NCI-H82 treated with DMSO at 0.1 percent for 48 hours (cell line): ENCODE data around the gene ITGA1.
"Not testable (repeated sequence)": the region's sequence is repeated elsewhere in the genome, so short reads cannot be mapped to it uniquely, and the experiment has no call there.

ENCODE experiments used
- DNase-seq: peaks from one replicate; lab custom pipeline; 2025; ENCODE audit not compliant: unreplicated experiment; lab: John Stamatoyannopoulos, UW

The ITGA1 gene

DNA sequence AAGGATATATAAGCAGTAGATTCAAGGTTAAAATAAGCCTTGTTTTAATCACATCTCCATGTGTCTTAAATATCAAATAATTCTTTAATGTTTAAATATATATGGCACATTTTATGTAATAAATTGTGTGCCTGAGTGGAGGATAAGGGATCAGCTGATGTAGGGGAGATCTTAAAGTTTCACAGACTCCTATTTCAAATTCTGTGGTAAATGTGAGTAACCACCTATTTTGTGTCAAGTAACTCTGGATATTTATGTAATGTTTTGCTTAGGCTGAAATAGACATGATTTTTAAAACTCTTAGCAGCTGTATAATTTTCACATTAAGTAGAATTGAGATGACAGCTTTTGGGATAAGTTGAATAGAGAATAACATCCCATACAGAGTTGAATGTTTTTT lies 160.1 kb downstream of the ITGA1 start:
- DNase-seq = no peak

DNA sequence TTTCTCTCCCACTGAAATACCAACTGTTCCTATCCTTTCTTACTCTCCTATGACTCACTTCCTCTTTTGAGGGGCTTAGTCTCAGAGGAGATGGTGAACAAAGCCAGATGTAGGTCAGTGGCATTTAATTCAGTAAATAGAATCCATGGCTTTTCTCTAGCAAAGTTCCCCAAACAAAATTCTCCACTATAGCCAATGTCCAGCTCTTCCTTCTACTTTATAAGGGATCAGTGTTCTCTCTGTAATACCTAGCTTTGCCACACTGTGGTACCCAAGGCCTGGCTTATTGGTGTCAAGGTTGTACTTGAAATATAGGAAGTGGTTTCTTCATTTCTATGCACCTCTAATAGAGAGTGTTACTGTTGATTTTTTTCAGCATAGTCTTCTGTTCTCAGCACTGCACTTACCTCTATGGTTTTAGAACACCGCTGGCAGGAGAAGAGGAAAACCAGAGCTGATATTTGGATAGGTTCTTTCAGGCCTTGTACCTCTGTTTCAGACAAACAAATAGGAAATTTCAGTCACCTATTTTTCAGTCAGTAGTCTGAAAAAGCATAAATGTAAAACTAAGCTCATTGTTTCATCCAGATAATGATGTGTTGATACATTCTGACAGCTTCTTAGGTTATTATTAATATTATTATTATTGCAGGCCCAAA lies 160.8 kb downstream of the ITGA1 start:
- peak; percentile 3 for DNase-seq

- DNase-seq = no peak
Observed at GRCh38 chr5:52950686-52951085, 163.0 kb downstream of the ITGA1 start.

GRCh38 chr5:52952483-52952882 lies 164.8 kb downstream of the ITGA1 start:
- DNase-seq = no peak

- no peak for DNase-seq
Observed at GRCh38 chr5:52956014-52956413, 168.3 kb downstream of the ITGA1 start.

DNA sequence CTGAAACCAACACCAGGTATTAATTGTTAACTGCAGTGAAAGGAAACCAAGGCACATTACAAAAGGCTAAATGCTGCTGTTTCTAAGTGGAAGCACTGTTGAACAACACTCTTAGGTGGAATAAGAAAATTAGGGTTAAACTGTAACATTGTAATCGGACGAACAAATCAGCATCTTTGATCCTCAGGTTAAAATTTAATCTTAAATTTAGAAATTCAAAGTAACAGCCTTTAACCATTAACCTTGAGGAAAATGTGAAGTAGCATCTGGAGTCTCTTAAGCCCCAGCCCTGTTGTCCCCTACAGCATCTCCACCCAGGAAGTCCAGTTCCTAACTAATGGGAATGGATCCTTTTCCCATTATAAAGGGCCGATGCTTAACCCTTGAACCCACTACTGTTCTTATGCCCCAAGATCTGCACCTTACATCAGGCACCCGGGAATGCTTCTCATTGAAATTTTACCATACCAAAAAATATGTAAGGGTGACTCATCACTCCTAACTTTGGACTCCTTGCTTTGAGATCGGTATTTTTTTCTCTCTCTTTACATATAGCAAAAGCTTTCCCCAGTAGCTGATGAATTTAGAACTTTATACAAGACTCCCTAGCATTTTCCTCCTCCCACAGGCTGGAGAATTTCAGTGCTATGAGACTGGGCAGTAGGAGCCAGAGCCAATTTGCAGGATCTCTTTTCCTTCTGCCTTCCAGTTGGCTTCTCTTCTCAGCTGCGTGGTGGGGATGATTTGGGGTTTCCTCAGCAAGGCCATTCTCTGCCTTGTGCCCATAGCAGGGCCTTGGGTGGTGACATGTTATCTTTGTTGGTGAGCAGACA lies 169.4 kb downstream of the ITGA1 start:
- no peak for DNase-seq

DNA sequence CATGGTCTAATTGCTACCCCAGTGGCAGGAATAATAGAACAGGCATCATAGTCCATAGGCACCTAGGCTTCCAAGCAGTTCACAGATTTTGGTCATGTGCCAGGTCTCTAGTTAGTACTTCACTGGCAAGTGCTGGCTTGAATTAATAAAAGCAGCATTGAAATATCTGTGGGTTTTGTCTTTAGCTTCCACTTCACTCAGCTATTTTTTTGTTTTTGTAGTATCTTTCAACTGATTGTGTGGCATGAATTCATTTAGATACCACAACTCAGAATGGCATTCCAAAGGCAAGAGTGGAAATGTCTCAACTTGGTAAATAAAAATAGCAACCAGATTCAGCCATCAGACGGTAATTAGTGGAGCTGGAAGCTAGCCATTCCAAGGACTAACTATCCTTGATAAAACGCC lies 173.6 kb downstream of the ITGA1 start:
- DNase-seq = no peak

- DNase-seq = no peak
Observed at GRCh38 chr5:52963636-52964035, 175.9 kb downstream of the ITGA1 start.

DNA sequence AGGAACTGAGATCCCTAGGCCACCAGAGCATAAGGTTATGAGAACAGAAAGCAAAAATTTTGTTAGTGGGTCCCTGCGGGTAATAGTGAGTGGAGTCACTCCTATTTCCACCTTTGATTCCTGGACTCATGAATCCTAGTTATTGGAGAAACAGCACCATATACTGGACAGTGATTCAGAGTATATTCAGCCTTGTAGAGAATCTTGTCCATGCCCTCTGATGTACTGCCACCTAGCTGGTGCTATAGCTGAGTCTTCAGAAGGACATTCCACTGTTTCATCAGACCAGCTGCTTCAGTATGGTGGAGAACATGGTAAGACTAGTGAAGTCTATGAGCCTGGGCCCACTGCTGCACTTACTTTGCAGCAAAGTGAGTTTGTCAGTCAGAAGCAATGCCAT lies 176.4 kb downstream of the ITGA1 start:
- DNase-seq = no peak

- DNase-seq = not testable (repeated sequence)
Observed at GRCh38 chr5:52976157-52976556, 188.4 kb downstream of the ITGA1 start.

GRCh38 chr5:52977264-52977897 lies 189.7 kb downstream of the ITGA1 start:
- no peak for DNase-seq

DNA sequence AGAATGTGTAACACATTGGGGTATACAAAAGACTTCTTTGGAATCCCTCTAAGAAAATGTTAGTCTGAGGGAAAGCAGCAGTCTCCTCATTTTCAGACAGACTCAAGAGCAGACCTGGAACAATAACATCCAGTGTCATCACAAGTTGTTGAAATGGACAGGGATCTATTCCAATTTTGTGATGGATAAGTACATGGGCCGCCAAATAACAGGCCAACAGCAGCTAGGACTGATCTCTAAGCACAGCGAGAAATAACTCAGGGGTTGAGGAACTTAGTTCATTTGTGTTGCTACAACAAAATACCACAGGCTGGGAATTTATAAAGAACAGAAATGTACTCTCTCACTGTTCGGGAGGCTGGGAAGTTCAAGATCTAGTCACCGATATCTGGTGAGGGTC lies 193.8 kb downstream of the ITGA1 start:
- DNase-seq = no peak

DNA sequence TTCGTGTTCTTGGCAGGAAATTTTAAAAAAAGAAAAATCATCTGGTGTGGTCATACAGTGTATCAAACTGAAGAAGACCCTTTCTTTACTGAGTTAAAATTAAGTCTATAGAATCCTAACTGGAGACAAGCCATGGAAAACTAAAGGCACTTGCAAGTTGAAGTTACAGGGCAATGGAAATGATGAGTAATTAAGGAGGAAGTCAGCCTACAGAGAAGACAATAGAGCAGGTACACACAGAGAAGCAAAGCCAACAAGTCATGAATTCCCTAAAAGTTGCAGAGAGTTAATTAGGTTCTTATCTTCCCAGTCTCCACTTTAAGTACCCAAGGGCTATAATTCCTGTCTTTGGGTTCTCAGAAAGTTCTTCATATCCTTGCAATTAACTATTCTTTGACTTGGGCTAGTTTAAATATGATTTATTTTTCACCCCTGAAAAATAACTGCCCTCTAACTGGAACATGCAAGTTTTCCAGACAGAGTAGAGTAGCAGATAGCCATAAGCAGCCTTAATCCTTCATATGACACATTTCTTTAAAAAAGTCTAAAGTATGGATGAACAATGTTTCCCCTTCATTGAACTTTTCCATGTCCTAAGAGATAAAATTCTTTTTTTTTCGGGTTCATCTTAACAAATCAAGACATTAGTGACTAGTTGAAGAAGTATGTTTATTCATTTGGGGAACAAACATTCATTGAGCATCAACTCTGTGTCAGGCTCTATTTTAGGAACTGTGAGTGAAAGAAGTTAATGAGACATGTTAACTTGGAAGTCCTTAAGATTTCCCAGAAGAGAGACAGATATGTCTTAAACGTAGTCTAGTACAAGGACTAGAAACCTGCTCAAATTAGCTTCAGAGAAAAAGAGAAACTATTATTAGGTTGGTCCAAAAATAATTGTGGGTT lies 196.3 kb downstream of the ITGA1 start:
- no peak for DNase-seq

GRCh38 chr5:52985306-52985705 lies 197.6 kb downstream of the ITGA1 start:
- DNase-seq = no peak

- no peak for DNase-seq
Observed at GRCh38 chr5:52987711-52988331, 200.1 kb downstream of the ITGA1 start.

GRCh38 chr5:52988335-52989024 lies 200.8 kb downstream of the ITGA1 start:
- no peak for DNase-seq

DNA sequence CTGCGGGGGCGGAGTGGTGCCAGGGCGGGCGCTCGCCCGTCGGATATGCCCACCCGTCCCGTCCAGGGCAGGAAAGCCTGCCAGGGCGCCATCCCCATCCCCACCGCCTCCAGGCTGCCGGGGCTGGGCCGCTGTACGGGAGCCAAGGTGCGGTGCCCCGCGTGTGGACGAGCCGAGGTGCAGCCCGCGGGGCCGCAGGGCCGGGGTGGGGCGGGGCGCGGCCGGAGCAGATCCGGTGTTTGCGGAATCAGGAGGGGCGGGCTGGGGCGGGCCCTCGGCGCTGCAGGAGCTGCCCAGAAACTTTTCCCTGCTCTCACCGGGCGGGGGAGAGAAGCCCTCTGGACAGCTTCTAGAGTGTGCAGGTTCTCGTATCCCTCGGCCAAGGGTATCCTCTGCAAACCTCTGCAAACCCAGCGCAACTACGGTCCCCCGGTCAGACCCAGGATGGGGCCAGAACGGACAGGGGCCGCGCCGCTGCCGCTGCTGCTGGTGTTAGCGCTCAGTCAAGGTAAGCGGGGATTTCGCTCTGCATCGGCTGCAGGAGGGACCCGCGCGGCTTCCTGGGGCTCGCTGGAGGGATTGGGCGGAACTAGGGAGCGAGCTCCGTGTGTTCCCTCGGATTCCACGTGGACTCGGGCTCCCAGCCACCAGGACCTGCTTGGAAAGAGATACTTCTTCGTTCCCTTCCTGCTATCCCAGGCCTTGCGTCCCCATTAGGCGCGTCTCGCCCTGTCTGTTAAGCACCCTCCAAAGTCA lies 201.5 kb downstream of the ITGA1 start, which contains the start of gene ITGA2:
Gene ITGA2 (plus strand): TSS at position 328 of the 756 bp plus-strand sequence. CDS start 117 bp downstream, at position 445.
- no peak for DNase-seq

DNA sequence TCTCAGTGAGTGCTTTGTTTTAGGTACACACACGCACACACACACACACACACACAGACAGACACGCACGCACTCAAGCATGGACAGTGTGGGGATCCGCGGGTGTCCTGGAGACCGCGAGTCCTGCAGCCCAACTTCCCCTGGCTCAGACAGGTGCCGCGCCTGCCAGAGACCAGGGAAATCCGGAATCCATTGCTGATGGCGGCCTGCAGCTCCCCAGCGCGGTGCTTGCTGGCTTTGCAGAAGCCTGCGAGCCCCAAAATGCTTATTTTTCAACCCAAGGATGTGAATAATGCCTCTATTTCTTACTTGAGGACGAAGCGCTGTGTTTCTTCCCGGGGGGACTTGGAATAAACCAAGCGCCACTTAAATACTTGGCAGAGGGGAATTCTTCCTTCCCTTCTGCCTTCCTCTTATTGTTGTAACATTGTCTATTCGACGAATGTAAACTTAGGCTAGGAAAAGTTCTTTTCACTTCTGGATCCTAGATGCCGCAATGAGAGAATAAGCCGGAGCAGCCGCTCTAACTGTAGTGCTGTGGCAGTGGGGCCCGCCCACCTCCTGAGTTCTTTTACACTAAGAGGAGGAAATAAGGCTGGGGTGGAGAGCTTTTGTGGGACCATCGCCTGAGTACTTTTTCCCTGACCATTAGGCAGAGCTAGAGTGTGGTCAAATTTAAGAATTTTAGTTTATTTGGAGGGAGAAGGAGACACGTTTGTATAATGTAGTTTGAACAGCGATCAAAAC lies 202.2 kb downstream of the ITGA1 start:
- no peak for DNase-seq
